Stimulated activated CD8-positive, alpha-beta memory T cell treated with anti-CD3 and anti-CD28 coated beads, Interleukin-15, amount 100 ng/mL, for 24 hours (primary cell): ENCODE results near the gene TFE3.
"Not testable (repeated sequence)": the region's sequence is repeated elsewhere in the genome, so short reads cannot be mapped to it uniquely, and the experiment has no call there.

Source experiments
- DNase-seq: peaks from one replicate; pipeline ENCODE4 v3.0.0-alpha.2; 2020; ENCODE audit warnings: low read depth

TFE3 gene

GRCh38 chrX:49001521-49002090 is 41.6 kb downstream of the TFE3 start:
- peak; percentile 1 for DNase-seq

GRCh38 chrX:49000636-49001035 is 42.5 kb downstream of the TFE3 start:
- no peak for DNase-seq

DNA sequence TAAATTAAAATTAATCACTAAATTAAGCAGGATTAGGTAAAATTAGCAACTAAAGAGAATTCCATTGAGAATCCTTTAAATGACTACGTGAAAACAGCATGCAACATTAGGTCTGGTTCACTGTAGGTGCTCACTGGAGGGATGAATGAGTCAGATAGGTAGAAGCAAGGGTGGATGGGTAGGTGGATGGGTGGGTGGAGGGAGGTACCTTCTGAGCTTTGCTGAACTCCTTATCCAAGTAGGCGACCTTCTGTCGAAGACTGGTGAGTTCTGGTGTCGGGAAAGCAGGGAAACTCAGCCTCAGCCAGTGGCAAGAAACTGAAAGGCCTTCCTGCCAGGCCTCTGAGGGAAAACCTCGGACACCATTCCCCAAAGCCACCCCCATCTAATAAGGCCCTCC is 44.1 kb downstream of the TFE3 start:
- DNase-seq: no peak

- DNase-seq: no peak
Measured at GRCh38 chrX:48998391-48998790, 44.8 kb downstream of the TFE3 start.

GRCh38 chrX:48997865-48998264 is 45.3 kb downstream of the TFE3 start:
- DNase-seq: no peak

GRCh38 chrX:48997455-48997854 is 45.7 kb downstream of the TFE3 start:
- DNase-seq: no peak

DNA sequence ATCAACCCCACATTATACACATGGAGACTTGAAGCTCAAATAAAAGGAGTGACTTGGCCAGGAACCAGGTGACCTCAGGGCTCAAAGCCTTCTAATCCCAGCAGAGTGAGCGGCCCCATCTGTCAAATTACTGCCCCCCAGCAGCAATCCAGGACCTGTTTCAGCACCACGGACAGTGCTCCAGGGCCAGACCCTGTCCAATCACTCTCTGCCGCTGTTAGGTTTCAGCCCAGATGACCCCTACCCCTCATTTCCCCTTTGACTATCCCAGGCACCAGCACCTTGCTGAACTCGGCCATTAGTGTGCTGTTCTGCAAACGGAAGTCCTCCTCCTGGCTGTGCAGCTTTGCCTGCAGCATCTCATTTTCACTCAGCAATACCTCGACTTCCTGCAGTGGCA is 46.2 kb downstream of the TFE3 start:
- no peak for DNase-seq

DNA sequence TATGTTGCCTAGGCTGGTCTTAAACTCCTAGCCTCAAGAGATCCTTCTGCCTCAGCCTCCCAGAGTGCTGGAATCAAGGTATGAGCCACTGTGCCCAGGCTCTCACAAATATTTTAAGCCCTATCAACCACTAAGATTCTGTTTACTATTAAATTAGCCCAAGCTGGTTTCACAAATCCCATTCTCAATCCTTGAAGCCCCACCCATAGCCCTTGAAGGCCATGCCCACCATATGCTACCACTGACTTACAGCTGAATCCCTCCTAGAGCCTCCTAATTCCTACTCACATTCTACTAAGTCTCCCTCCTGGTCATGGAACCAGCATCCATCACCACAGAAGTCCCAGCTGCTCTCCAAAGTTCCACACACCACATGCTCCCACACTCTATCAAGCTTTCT is 50.8 kb downstream of the TFE3 start:
- no peak for DNase-seq

- DNase-seq: no peak
Measured at GRCh38 chrX:48989483-48989882, 53.7 kb downstream of the TFE3 start.

GRCh38 chrX:48983896-48984295 is 59.3 kb downstream of the TFE3 start:
- DNase-seq: no peak

DNA sequence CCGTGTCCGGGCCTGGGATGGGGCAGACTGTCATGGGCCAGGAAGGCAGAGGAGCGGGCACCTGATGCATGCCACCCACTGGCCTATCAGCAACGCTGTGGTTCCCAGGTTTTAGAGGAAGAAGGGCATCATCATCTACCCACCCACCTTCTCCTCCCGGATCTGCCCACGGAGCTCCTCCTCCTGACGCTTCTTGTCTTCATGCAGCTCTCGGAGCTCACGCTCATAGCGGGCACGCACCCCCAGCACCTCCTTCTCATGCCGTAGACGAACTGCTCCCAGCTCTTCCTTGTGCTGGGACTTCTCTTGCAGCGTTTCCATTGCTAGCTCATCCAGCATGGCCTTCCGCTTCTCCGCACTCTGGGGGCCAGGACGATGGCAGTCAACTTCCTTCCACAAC is 60.1 kb downstream of the TFE3 start:
- DNase-seq: no peak

DNA sequence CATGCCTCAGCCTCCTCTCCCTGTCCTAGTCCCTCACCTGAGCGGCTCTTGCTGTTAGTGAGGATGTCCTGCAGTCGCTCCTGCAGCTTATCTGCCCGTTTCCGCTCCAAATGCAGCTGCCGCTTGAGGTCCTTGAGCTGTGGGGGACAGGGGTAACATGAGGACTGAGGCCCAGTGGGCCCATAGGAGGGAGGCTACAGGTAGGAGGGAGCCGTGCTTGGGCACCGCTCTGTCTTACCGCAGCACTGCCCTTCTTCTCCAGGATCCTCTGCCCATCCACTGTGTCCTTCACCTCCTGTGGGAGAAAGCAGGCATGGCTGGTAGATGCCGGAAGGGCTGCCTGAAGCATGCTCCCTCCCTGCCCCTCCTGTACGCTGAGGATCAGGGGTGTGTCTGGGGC is 62.0 kb downstream of the TFE3 start:
- no peak for DNase-seq

GRCh38 chrX:48980341-48980740 is 62.8 kb downstream of the TFE3 start:
- DNase-seq: not testable (repeated sequence)
